NCI-H2107 (cell line): ENCODE measurements around the gene CYP21A2.
"Not testable (repeated sequence)": the region's sequence is repeated elsewhere in the genome, so short reads cannot be mapped to it uniquely, and the experiment has no call there.

Experiments
- DNase-seq: peaks from one replicate; lab custom pipeline; 2025; lab: John Stamatoyannopoulos, UW

CYP21A2 gene

GRCh38 chr6:32037598-32038524 lies at the start of gene CYP21A2:
Gene CYP21A2 (plus strand): TSS chr6:32038415. CDS start chr6:32038423, 8 bp downstream.
- not testable (repeated sequence) for DNase-seq

DNA sequence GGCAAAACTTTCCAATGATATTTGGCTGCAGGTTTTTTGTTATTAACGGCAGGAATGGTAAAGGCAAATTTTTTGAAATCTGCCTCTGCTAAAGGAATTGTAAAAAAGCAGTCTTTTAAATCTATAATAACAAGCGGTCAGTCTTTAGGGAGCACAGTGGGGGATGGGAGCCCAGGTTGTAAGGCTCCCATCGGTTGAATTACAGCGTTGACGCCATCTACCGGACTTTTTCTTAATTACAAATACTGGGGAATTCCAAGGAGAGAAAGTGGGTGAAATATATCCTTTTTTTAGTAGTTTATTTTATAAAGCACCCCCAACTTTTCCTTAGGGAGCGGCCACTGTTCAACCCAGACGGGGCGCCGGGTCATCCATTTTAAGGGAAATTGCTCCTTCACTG lies 48.9 kb upstream of the CYP21A2 start:
- DNase-seq: not testable (repeated sequence)

- DNase-seq: not testable (repeated sequence)
These were observed 43.8 kb upstream of the CYP21A2 start for GRCh38 chr6:31994421-31994820.

DNA sequence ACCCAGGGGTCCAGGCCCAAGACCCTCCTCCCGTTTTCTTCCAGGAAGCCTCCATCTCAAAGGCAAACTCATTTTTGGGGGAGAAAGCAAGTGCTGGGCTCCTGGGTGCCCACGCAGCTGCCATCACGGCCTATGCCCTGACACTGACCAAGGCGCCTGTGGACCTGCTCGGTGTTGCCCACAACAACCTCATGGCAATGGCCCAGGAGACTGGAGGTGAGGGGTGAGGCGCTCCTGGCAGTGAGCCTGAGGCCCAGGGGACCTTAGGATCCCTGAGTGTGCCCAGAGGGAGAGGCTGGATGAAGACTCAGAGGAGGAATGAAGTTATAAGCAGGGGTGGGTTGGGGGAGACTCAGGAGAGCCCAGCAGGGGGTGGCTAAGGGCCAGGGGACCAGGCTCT lies 41.8 kb upstream of the CYP21A2 start:
- DNase-seq: not testable (repeated sequence)

GRCh38 chr6:32002546-32003268 lies 35.5 kb upstream of the CYP21A2 start:
- not testable (repeated sequence) for DNase-seq

GRCh38 chr6:32003301-32003700 lies 34.9 kb upstream of the CYP21A2 start:
- not testable (repeated sequence) for DNase-seq

DNA sequence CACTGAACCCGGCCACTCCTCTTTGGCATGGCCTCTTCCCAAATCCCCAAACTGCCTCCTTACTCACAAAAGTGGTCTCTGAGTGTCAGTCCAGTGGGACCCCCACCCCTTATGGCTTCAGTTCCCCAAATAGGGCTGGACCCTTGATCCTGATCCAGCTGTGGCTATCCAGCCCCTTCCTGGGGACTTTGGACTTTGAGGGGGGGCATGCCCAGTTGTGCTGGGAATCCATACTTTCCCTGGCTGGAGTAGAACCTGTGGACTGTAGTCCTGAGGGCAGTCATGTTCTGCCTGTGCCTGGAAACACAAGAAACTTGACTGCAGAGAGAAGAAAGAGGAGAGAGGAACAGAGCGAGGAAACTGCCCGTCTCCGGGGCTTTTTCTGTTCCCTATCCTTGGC lies 33.8 kb upstream of the CYP21A2 start:
- DNase-seq: not testable (repeated sequence)

DNA sequence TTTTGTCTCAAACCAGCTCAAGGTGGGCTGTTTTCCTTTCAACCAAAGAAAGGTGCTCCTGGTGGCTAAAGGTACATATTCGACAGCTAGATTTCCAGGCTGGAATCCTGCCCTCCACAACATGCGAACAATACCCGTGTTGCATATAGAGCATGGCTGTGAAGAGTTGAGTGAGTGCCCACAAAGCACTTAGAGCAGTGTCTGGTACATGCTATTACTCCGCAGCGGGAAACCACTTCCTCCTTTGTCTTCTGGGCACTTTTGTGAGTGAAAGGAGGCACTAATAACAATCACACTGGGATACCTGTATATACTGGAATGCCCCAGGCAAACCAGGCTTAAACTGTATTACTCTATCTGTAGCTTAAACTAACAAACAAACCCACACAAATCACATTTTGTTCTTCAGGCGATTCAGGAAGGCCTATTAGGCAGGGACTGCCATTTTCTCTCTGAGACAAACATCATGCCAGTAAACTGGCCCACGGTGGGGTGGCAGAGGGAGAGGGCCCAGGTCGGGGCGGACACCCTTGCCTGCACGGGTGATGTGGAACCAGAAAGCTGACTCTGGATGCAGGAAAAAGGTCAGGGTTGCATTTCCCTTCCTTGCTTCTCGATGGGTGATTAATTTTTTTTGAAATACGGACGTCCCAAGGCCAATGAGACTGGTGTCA lies 33.2 kb upstream of the CYP21A2 start:
- not testable (repeated sequence) for DNase-seq

- not testable (repeated sequence) for DNase-seq
These were observed 32.7 kb upstream of the CYP21A2 start for GRCh38 chr6:32005538-32005880.

DNA sequence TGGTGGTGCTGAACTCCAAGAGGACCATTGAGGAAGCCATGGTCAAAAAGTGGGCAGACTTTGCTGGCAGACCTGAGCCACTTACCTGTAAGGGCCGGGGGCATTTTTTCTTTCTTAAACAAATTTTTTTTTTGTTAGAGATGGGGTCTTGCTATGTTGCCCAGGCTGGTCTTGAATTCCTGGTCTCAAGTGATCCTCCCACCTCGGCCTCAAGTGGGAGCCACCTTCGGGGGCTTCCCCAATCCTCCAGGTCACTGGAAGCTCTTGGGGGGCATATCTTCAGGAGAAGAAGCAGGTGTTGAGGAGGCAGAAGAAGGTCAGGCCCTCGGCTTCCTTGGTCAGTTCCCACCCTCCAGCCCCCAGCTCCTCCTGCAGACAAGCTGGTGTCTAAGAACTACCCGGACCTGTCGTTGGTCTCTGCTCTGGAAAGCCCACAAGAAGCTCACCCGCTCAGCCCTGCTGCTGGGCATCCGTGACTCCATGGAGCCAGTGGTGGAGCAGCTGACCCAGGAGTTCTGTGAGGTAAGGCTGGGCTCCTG lies 32.2 kb upstream of the CYP21A2 start:
- DNase-seq: not testable (repeated sequence)

GRCh38 chr6:32007086-32007485 lies 31.1 kb upstream of the CYP21A2 start:
- DNase-seq: not testable (repeated sequence)

GRCh38 chr6:32008037-32008436 lies 30.2 kb upstream of the CYP21A2 start:
- DNase-seq: not testable (repeated sequence)

- DNase-seq: not testable (repeated sequence)
These were observed 29.6 kb upstream of the CYP21A2 start for GRCh38 chr6:32008616-32009015.

DNA sequence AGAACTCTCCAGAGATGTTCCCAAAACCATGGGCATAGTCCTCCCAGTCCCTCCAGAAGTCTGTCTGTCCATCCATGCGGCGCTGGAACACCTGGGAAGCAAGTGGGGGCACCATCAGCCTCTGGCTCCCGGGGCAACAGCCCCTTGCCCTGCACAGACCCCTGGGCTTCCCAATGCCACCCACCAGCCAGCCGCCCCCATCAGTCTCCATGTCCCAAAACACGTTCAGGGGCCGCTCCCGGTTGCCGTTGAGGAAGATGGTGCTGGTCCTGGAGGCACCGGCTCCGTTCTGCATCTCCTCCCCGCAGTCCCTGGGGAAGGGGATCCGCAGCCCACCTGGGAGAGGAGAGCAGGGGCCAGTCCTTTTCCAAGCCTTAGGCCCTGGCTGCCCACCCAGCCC lies 28.7 kb upstream of the CYP21A2 start:
- DNase-seq: not testable (repeated sequence)

DNA sequence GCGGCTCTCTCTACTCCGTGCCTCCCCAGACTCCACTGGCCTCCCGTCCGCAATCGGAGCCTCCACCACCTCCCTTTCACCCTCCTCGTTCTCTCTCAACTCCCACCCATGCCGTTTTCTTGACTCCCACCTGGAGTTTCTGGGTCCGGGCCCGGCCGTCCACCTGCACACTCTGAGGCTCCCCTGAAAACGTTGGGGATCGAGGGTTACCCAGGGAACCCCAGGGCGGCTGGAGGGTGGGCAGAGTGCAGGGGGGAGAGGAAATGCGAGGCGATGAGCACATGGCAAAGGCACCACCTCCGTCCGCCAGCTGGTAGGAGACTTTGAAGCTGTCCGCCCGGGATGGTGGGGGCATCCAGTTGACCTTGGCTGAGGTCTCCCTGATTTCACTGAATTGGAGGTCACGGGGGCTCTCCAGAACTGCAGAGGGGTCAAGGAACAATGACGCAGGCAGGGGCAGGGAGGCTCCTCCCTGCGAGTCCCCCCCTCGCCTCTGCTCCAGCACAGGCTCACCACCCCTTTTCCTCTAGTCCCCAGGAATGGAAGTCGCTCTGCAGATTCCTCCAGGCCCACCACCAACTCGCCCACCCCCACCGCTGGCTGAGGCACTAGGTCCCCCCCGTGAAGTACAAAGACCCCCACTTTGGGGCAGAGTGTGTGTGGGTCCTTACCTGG lies 27.2 kb upstream of the CYP21A2 start:
- DNase-seq: not testable (repeated sequence)

- DNase-seq: not testable (repeated sequence)
These were observed 25.1 kb upstream of the CYP21A2 start for GRCh38 chr6:32012941-32013617.

GRCh38 chr6:32013738-32014137 lies 24.5 kb upstream of the CYP21A2 start:
- not testable (repeated sequence) for DNase-seq

DNA sequence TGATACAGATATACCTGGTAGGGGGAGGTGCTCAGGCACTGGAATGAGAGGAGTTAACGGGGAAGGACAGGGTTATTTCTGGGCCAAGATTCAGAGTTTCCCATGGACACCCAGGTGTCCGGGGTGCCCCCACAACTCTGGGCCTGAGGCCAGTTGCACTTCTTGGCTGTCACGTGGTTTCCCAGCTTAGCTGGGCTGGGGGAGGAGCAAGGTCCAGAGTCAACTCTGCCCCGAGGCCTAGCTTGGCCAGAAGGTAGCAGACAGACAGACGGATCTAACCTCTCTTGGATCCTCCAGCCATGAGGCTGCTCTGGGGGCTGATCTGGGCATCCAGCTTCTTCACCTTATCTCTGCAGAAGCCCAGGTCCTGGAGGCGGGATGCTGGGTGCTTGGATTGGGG lies 23.7 kb upstream of the CYP21A2 start, which contains the start of gene C4B:
C4B (plus strand) TSS at position 249 of the 400 bp plus-strand sequence; CDS start at position 300, 51 bp downstream.
- DNase-seq: not testable (repeated sequence)

DNA sequence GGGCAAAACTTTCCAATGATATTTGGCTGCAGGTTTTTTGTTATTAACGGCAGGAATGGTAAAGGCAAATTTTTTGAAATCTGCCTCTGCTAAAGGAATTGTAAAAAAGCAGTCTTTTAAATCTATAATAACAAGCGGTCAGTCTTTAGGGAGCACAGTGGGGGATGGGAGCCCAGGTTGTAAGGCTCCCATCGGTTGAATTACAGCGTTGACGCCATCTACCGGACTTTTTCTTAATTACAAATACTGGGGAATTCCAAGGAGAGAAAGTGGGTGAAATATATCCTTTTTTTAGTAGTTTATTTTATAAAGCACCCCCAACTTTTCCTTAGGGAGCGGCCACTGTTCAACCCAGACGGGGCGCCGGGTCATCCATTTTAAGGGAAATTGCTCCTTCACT lies 16.1 kb upstream of the CYP21A2 start:
- not testable (repeated sequence) for DNase-seq

- not testable (repeated sequence) for DNase-seq
These were observed 9.6 kb upstream of the CYP21A2 start for GRCh38 chr6:32028631-32029030.

GRCh38 chr6:32029553-32029952 lies 8.7 kb upstream of the CYP21A2 start:
- not testable (repeated sequence) for DNase-seq
